ENCODE results near the gene SPAM1.
"Not testable (repeated sequence)": the region's sequence is repeated elsewhere in the genome, so short reads cannot be mapped to it uniquely, and the experiment has no call there.

The SPAM1 gene

GRCh38 chr7:123924941-123925340 is at the start of gene SPAM1:
Gene SPAM1 (plus strand): TSS chr7:123925241. CDS start chr7:123953571, 28,330 bp downstream.
- no peak for DNase-seq (ENCODE audit: low spot score)

- no peak for DNase-seq (ENCODE audit: low spot score)
Measured at GRCh38 chr7:123876557-123877256, 48.3 kb upstream of the SPAM1 start.

GRCh38 chr7:123879628-123880027 is 45.4 kb upstream of the SPAM1 start:
- no peak for DNase-seq (ENCODE audit: low spot score)

- no peak for DNase-seq (ENCODE audit: low spot score)
Measured at GRCh38 chr7:123881300-123881699, 43.7 kb upstream of the SPAM1 start.

GRCh38 chr7:123883154-123883553 is 41.9 kb upstream of the SPAM1 start:
- no peak for DNase-seq (ENCODE audit: low spot score)

- no peak for DNase-seq (ENCODE audit: low spot score)
Measured at GRCh38 chr7:123888192-123888591, 36.8 kb upstream of the SPAM1 start.

GRCh38 chr7:123894753-123895152 is 30.3 kb upstream of the SPAM1 start:
- not testable (repeated sequence) for DNase-seq (ENCODE audit: low spot score)

- DNase-seq (ENCODE audit: low spot score): no peak
Measured at GRCh38 chr7:123901101-123901500, 23.9 kb upstream of the SPAM1 start.

- no peak for DNase-seq (ENCODE audit: low spot score)
Measured at GRCh38 chr7:123905714-123906113, 19.3 kb upstream of the SPAM1 start.

- peak; percentile 15 for DNase-seq (ENCODE audit: low spot score)
Measured at GRCh38 chr7:123916240-123916724, 8.8 kb upstream of the SPAM1 start.

GRCh38 chr7:123917878-123918277 is 7.2 kb upstream of the SPAM1 start:
- no peak for DNase-seq (ENCODE audit: low spot score)

GRCh38 chr7:123918309-123918708 is 6.7 kb upstream of the SPAM1 start:
- DNase-seq (ENCODE audit: low spot score): no peak

GRCh38 chr7:123923599-123923998 is 1.4 kb upstream of the SPAM1 start:
- DNase-seq (ENCODE audit: low spot score): no peak

GRCh38 chr7:123929107-123929506 is 4.1 kb downstream of the SPAM1 start:
- DNase-seq (ENCODE audit: low spot score): no peak

GRCh38 chr7:123929655-123930054 is 4.6 kb downstream of the SPAM1 start:
- no peak for DNase-seq (ENCODE audit: low spot score)

GRCh38 chr7:123935436-123936381 is 10.7 kb downstream of the SPAM1 start:
- no peak for DNase-seq (ENCODE audit: low spot score)

- DNase-seq (ENCODE audit: low spot score): no peak
Measured at GRCh38 chr7:123936388-123936787, 11.3 kb downstream of the SPAM1 start.

GRCh38 chr7:123939784-123940183 is 14.7 kb downstream of the SPAM1 start:
- no peak for DNase-seq (ENCODE audit: low spot score)

- DNase-seq (ENCODE audit: low spot score): no peak
Measured at GRCh38 chr7:123941391-123942180, 16.5 kb downstream of the SPAM1 start.

- no peak for DNase-seq (ENCODE audit: low spot score)
Measured at GRCh38 chr7:123944395-123944794, 19.4 kb downstream of the SPAM1 start.

- DNase-seq (ENCODE audit: low spot score): no peak
Measured at GRCh38 chr7:123945938-123946337, 20.9 kb downstream of the SPAM1 start.

GRCh38 chr7:123948136-123948535 is 23.1 kb downstream of the SPAM1 start:
- no peak for DNase-seq (ENCODE audit: low spot score)
